WI38 (cell line): ENCODE data around the gene SRXN1.

Experiments
- H3K4me3 ChIP-seq: 2 replicates; pipeline ENCODE4 v1.5.1; 2011; ENCODE audit warnings: low read depth, mild to moderate bottlenecking, control low read depth, low read length
- CTCF ChIP-seq: IDR thresholded peaks from 2 replicates; pipeline ENCODE4 v1.5.1; 2012; ENCODE audit warnings: low read depth, mild to moderate bottlenecking, control low read depth, low read length

Gene SRXN1

DNA sequence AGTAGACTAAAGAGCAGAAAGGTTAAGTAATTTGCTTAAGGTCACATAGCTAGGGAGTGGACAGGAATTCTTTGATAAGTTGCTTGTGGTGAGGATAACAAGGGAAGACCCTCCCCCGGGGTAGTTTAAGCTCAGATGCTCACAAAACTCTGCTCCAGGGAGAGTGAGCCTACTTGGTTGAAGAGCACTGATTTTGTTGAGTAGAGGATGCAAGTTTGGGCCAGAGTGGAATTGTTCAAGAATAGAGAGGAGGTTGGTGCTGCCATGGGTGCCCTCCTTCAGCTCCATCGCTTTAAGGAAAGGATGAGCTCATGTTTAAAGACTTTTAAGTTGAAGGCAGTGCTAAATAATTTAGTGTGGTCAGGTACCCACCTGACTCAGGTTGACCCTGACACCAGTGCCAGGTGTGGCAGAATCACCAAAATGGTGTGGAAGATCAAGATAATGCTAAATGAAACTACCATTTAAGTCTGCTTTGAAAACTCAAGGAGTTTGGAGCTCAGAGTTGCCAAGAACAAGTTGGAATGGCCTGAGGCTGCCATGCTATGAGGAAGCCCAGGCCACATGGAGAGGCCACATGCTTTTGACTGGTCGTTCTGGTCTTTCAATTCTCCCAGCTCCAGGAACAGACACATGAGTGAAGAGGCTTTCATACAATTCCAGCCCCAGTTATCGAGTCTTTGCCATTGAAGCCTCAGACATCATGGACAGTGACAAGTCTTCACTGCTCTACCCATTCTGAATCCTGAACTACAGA is 34.9 kb downstream of the SRXN1 start:
- no peak for TF ChIP-seq CTCF
- H3K4me3 ChIP-seq: no peak overlapping the region

DNA sequence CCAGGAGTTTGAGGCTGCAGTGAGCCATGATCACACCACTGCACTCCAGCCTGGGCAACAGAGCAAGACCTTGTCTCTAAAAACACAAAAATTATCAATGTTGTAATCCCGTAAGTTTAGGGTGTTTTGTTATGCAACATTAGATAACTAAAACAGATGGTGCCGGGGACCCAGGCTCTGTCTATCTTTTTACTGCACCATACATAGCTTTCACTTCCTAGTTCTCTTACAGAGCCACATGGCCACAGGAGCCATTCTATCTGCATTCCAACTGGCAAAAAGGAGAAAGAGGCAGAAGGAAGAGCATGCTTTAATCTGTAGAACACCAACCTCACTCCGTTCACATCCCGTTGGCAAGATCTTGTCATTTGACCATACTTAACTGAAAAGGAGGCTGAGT is 37.5 kb downstream of the SRXN1 start:
- TF ChIP-seq CTCF: no peak
- H3K4me3 ChIP-seq: no peak overlapping the region

DNA sequence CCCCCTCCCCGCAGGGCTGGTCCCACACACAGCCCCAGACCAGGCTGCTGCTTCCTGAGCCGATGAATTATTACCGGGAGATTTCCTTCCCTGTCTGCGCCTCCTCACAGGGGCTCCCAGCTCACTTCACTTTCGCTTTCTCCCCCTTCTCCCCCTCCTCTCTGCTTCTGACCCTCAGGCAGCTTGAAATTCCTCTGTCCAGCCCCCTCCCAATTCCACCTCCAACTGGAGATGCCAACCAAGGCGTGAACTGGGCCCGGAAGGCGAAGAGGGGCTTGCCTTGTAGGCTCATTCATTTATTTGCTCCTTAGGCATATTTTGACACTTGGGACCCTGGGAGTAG is 41.2 kb downstream of the SRXN1 start:
- H3K4me3 ChIP-seq: no peak overlapping the region
- TF ChIP-seq CTCF: no peak

GRCh38 chr20:611047-611842 is 41.8 kb downstream of the SRXN1 start:
- TF ChIP-seq CTCF: no peak
- H3K4me3 ChIP-seq: no peak overlapping the region

DNA sequence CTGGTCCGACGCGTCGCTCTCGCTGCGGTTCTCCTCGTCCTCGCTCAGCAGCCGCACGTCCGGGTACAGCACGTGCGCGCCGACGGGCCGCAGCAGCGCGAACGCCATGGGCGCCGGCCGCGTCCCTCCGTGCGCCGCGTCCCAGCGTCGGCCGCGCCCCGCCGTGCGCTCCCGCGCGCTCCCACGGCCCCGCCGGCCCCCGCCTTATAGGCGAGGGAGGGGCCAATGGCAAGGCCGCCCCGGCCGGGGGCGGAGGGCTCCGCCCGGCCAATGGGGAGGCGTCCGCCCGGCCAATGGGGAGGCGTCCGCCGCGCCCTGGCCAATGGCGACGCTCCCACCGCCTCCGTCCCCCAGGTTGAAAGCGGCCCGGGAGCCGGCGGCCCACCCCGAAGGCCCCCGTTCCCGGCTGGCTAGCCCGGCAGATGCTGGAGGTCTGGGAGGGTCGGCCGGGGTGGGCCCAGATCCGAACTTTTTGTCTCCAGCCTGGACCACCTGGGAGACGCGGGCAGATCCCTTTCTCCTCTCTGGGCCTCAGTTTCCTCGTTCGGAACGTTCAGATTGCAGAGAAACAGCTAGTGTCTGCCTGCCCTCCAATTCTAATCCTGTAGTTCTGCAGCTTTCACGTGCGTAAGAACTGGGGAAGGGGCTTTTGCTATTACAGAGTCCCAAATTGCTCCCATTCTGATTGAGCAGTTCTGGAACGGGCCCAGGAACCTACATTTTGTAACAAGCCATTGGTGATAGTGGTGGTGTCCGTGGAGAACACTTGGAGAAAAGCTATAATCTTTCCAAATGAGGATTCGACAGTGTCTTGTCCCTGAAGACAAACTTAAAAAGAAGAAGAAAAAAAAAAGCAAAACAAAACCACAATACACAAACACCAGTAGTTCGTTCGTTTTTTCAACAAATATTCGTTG is 42.6 kb downstream of the SRXN1 start, which contains the start of gene TCF15:
Gene TCF15 (minus strand): TSS at position 180 of the 917 bp plus-strand sequence. CDS start 72 bp downstream, at position 108.
- no peak within 1 kb of the TSS for H3K4me3 ChIP-seq
- no peak for TF ChIP-seq CTCF

DNA sequence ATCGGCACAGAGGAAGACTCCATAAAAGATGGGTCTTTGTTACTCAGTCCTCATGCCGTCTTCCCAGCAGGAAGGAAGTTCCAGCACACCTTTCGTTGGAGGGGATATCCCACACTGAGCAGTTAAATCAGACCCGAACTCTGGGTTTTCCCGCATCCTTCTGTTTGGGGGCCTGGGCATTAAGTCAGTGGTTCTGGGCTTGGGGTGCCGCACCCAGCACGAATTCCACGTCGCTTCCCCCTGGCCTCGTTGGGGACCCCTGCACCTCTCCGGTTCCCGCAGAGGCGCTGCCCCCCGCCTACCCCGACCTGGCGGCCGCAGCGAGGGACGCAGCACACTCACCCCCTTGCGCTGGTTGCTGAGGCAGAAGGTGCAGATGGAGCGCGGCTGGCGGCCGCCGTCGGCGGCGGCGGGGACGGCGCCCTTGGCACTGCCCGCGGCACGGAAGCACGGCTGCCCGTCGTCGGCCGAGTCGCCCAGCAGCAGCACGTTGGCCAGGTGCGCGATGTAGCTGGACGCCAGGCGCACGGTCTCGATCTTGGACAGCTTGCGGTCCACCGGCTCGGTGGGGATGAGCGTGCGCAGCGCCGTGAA is 43.5 kb downstream of the SRXN1 start:
- H3K4me3 ChIP-seq: no peak overlapping the region
- no peak for TF ChIP-seq CTCF
